Pancreas (tissue), 10 donors: ENCODE measurements around the gene INTS11. TPM values are rescaled to one million over a fixed set of nuclear protein-coding genes. Genes with fewer than 3 reads are reported as not detected.

Source experiments
- ATAC-seq, 4 donors: fragments of 200-7000 bp; cut with Tn5 transposase; one replicate each; pipeline versions ENCODE4 v1.8.0 to v1.9.1; 2020; ENCODE audit warnings: mild to moderate bottlenecking in 4 of 4, moderate library complexity in 4 of 4
- DNase-seq, 6 donors: peaks; one replicate each; pipeline ENCODE4 v3.0.0-alpha.2; 2020
- FAIRE-seq: peaks from 2 replicates; lab custom pipeline; 2012; peaks lifted over from hg19 to GRCh38; lab: Jason Lieb, UNC
- H3K27ac ChIP-seq, 4 donors: fragments of 200-600 bp; sonication (generic); 1 replicate in 3 of 4; 2 replicates in 1 of 4; pipeline versions ENCODE4 v1.5.0 to v1.8.0; 2020
- H3K27me3 ChIP-seq, 4 donors: fragments of 200-600 bp; one replicate each; pipeline ENCODE4 v1.8.0; 2021
- H3K36me3 ChIP-seq, 3 donors: fragments of 200-600 bp; sonication (generic) in 1 of 3; one replicate each; pipeline versions ENCODE4 v1.5.0 to v1.8.0; 2020 to 2021
- H3K4me1 ChIP-seq, 3 donors: fragments of 200-600 bp; one replicate each; pipeline ENCODE4 v1.8.0; 2021
- H3K4me3 ChIP-seq, 4 donors: fragments of 200-600 bp; sonication (generic) in 2 of 4; one replicate each; pipeline versions ENCODE4 v1.5.0 to v1.8.0; 2020 to 2021
- H3K9me3 ChIP-seq, 4 donors: fragments of 200-600 bp; one replicate each; pipeline ENCODE4 v1.8.0; 2021
- WGBS, 2 donors: extraction: QIAGEN DNeasy Blood & Tissue Kit; methylation state at CpG; one replicate each; pipeline ENCODE4 v1.1.7; 2013; 5-methylcytosine and 5-hydroxymethylcytosine counted together
- intact Hi-C, 3 donors: fragments of 100-400 bp; cut with DNase I; formaldehyde crosslinking; loops; one replicate each; pipeline versions ENCODE4 v1.11.1 to v1.14.2; 2022
- polyA plus RNA-seq, 2 donors: library from polyadenylated mRNA; stranded (reverse); fragments of 200-250 nt; gene quantifications; one replicate each; pipeline ENCODE4 v1.2.3, GENCODE V29; 2013
- total RNA-seq, 6 donors: library from RNA; stranded (reverse); fragmentation: NEBNext Ultra II Directional in 4 of 6; extraction: Animal tissue kit (Norgen Biotek cat#: 25700) in 4 of 6; gene quantifications; one replicate each; pipeline versions ENCODE4 v1.2.1 to v1.2.4, GENCODE V29; 2021 to 2023
- TF ChIP-seq, protein P1 (sequence below), 4 donors: fragments of 200-600 bp; sonication (generic) in 3 of 4; IDR thresholded peaks; one replicate each; pipeline versions ENCODE4 v1.5.0 to v1.8.0; 2021; ENCODE audit warnings: antibody characterized with exemption in 4 of 4
- donor health status: healthy with polysubstance abuse.
- donor health status: DM: no; HTN: no; CAD: no; lungs with moderate emphysema.
- donor health status: DM: no; HTN: no; CAD: no.
- donor health status: control.
- donor health status: control.
- donor health status: Bipolar disorder and iron deficiency.
- donor health status: DM: yes; HTN: yes; CAD: no.
- donor health status: DM: no; HTN: no; CAD: no.
- donor health status: DM: no; HTN: no; CAD: no.
- donor health status: DM: yes; HTN: yes; CAD: no.

Gene INTS11
- total and polyA plus RNA-seq, 8 donors: 33.4 to 311 (median 58.9) TPM

DNA sequence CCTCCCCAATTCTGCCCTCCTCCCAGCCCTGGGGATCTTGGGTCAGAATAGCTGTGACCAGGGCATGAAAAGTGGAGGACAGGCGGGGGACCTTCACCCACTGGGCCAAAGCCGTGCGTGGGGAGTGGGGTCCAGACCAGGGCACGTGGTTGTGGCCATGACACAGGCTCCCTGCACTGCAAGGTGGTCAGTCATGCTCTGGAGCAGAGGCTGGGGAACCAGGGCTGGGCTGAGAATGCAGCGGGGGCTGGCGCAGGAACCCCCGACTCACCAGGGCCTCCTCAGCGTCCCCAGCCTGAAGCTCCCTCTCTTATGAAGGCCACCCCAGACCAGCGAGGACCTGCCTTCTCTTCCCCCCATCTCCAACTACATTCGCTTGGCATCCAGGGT is 22.0 kb upstream of the INTS11 start:
- Histone ChIP-seq H3K4me1 (peaks cover 8 to 20% (median 11%) of the 10 kb centered on the region in 3 donors), H3K27me3 (no peaks in the 10 kb centered on the region), H3K27ac (no peak overlapping the region), H3K9me3 (no peaks in the 10 kb centered on the region), H3K36me3 (no peaks in the 10 kb centered on the region), H3K4me3 (no peak overlapping the region)
- WGBS, 2 donors: 73 to 85% methylated on average over 9 to 10 of the region's 10 CpGs
- ATAC-seq (no peak), FAIRE-seq (no peak), DNase-seq (peak in 1 of 6 donors; percentile 36)
- TF ChIP-seq, protein P1, sequence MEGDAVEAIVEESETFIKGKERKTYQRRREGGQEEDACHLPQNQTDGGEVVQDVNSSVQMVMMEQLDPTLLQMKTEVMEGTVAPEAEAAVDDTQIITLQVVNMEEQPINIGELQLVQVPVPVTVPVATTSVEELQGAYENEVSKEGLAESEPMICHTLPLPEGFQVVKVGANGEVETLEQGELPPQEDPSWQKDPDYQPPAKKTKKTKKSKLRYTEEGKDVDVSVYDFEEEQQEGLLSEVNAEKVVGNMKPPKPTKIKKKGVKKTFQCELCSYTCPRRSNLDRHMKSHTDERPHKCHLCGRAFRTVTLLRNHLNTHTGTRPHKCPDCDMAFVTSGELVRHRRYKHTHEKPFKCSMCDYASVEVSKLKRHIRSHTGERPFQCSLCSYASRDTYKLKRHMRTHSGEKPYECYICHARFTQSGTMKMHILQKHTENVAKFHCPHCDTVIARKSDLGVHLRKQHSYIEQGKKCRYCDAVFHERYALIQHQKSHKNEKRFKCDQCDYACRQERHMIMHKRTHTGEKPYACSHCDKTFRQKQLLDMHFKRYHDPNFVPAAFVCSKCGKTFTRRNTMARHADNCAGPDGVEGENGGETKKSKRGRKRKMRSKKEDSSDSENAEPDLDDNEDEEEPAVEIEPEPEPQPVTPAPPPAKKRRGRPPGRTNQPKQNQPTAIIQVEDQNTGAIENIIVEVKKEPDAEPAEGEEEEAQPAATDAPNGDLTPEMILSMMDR (IDR thresholded peaks at IDR 0.05): no peak
- intact Hi-C loops: no loop called here

DNA sequence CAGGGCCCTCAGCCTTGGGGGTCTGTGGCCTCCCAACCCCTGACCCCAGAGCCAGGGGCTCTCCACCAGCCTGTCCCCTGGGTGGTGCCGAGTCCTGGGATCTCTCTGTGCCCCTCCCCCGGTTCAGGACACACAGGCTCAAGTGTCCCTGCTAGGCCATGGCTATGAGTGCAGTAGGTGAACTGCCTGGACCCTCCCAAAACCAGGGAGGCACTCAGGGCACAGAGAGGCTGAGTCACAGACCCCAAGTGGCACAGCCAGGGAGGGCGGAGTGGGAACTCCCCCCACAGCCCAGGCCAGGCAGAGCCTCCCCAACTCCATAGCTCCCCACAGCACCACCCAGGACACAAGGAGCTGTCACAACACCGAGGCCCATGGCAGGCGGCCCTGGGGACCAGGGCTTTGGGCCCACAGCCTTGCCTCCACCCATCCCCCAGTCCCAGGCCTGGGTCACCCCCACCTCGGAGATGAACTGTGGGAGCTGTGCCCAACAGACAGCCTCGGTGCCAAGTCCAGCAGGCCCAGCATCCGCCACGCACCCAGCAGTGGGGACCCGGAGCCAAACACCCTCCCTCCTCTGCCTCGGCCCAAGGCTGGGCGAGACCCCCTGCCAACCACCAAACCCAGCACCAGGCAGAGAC is 21.5 kb upstream of the INTS11 start:
- WGBS, 2 donors: 49 to 55% methylated on average over 12 of the region's 12 CpGs
- Histone ChIP-seq H3K4me3 (no peak overlapping the region), H3K27me3 (no peaks in the 10 kb centered on the region), H3K9me3 (no peaks in the 10 kb centered on the region), H3K27ac (no peak overlapping the region), H3K4me1 (peaks cover 8 to 20% (median 11%) of the 10 kb centered on the region in 3 donors), H3K36me3 (no peaks in the 10 kb centered on the region)
- intact Hi-C loops: no loop called here
- FAIRE-seq: no peak
- ATAC-seq: no peak
- TF ChIP-seq, protein P1 (IDR thresholded peaks at IDR 0.05): no peak
- DNase-seq: peak in 1 of 6 donors; percentile 52

GRCh38 chr1:1345384-1345783 is 20.9 kb upstream of the INTS11 start:
- H3K27ac ChIP-seq: no peak overlapping the region
- peaks cover 8 to 20% (median 11%) of the 10 kb centered on the region in 3 donors for H3K4me1 ChIP-seq
- WGBS, 2 donors: 73 to 76% methylated on average over 15 to 16 of the region's 16 CpGs
- intact Hi-C loops: no loop called here
- no peak overlapping the region for H3K4me3 ChIP-seq
- TF ChIP-seq, protein P1 (IDR thresholded peaks at IDR 0.05): no peak
- DNase-seq: peak in 1 of 6 donors; percentile 57
- no peaks in the 10 kb centered on the region for H3K36me3 ChIP-seq
- no peaks in the 10 kb centered on the region for H3K9me3 ChIP-seq
- H3K27me3 ChIP-seq: no peaks in the 10 kb centered on the region
- no peak for ATAC-seq
- FAIRE-seq: no peak

GRCh38 chr1:1344655-1345361 is 20.3 kb upstream of the INTS11 start:
- Histone ChIP-seq H3K4me1 (peaks cover 8 to 20% (median 11%) of the 10 kb centered on the region in 3 donors), H3K27me3 (no peaks in the 10 kb centered on the region), H3K36me3 (no peaks in the 10 kb centered on the region), H3K4me3 (no peak overlapping the region), H3K9me3 (no peaks in the 10 kb centered on the region), H3K27ac (no peak overlapping the region)
- peak in 1 of 6 donors; percentile 59 for DNase-seq
- FAIRE-seq: no peak
- intact Hi-C loops: no loop called here
- TF ChIP-seq, protein P1 (IDR thresholded peaks at IDR 0.05): peak in 1 of 4 donors; percentile 29
- 62 to 72% methylated on average over 15 of the region's 15 CpGs for WGBS, 2 donors
- peak in 1 of 4 donors; percentile 2 for ATAC-seq
